Stimulated activated CD8-positive, alpha-beta memory T cell treated with anti-CD3 and anti-CD28 coated beads, Interleukin-15, amount 100 ng/mL, for 4 hours (primary cell): ENCODE measurements around the gene PTOV1.

ENCODE experiments used
- DNase-seq, 2 donors: peaks; one replicate each; pipeline ENCODE4 v3.0.0-alpha.2; 2020; ENCODE audit warnings: low read depth in 2 of 2

The PTOV1 gene

DNA sequence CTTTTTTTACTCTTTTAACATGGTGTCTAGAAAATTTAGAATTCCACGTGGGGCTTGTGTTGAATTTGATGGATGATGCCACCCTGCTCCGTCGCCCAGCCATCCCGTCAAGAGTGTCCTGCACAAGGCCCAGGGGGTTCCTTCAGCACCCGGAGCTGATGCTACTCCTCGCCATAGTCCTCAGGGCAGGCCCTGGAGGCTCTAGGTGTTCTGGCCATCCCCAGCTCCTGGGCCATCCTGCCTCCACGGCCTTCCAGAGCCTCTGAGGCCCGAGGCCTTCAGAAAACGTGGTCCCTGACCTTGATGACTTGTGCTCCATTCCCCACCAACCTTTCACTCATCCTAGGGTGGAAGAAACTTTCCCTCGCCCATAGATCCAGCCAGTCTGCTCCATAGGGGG lies 22.9 kb downstream of the PTOV1 start:
- no peak for DNase-seq

- no peak for DNase-seq
Observed at GRCh38 chr19:49874503-49875157, 23.7 kb downstream of the PTOV1 start.

DNA sequence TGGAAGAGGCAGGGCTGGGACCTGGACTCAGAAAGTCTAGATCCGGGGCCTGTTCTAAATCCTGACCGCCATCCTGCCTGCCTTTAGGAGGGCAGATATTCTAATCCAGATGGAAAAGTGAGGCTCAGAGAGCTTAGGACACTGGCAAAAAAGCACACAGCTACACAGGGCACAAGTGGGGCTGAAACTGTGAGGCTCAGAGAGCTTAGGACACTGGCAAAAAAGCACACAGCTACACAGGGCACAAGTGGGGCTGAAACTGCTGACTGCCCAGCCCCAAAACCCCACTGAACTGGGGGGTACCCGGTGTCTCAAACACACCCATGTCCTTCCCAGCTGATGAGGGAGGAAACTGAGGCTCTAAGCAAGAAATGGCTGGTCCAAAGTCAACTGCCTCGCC lies 24.2 kb downstream of the PTOV1 start:
- no peak for DNase-seq

GRCh38 chr19:49875857-49876421 lies 25.0 kb downstream of the PTOV1 start:
- DNase-seq = peak in 1 of 2 donors; percentile 44

GRCh38 chr19:49876422-49877019 lies 25.6 kb downstream of the PTOV1 start:
- DNase-seq = peak; percentile 95

DNA sequence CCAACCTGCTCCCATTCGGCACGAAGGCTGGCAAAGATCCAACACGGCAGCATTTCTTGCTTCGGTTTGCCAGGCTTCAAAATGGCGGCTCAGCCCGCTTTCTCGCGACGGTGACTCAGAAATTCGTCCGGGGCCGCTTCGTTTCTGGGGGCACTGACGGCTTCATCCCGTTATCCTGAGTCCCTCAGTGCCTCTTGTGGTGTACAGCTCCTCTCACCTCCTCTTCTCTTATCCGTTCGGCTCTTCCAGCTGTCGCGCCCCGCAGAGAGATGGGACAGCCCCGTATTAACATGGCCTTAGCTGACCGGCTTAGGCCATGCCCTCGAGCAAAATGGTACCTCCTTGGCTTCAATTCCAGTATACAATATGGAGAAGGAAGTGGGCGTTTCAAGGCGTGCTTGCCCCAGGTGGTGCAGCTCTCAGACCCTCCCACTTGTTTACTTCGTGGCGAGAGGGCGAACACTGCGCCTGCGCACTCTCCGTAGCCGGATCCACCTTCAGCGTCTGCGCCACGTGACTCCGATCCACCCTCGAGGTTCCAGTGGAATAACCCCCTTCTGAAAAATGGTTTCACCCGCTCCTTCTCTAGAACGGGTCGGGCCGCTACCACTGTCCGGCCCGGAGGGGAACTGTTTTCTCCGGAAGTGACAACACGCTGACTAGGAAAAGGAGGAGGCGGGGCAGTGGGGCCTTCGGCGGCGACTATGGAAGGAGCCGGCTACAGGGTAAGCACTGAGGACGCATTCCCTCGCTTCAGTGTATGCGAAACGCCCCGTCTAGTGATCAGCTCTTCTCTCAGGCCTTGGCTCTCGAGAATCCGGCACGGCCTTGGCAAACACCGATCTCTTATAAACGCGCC lies 26.3 kb downstream of the PTOV1 start, which contains the start of the genes AKT1S1 and TBC1D17:
Gene AKT1S1 (minus strand): TSS at position 336 of the 859 bp plus-strand sequence. CDS start 4,060 bp downstream, outside the sequence.
Gene TBC1D17 (plus strand): TSS at position 683 of the 859 bp plus-strand sequence. CDS start 22 bp downstream, at position 705.
- peak; percentile 97 to 98 for DNase-seq

DNA sequence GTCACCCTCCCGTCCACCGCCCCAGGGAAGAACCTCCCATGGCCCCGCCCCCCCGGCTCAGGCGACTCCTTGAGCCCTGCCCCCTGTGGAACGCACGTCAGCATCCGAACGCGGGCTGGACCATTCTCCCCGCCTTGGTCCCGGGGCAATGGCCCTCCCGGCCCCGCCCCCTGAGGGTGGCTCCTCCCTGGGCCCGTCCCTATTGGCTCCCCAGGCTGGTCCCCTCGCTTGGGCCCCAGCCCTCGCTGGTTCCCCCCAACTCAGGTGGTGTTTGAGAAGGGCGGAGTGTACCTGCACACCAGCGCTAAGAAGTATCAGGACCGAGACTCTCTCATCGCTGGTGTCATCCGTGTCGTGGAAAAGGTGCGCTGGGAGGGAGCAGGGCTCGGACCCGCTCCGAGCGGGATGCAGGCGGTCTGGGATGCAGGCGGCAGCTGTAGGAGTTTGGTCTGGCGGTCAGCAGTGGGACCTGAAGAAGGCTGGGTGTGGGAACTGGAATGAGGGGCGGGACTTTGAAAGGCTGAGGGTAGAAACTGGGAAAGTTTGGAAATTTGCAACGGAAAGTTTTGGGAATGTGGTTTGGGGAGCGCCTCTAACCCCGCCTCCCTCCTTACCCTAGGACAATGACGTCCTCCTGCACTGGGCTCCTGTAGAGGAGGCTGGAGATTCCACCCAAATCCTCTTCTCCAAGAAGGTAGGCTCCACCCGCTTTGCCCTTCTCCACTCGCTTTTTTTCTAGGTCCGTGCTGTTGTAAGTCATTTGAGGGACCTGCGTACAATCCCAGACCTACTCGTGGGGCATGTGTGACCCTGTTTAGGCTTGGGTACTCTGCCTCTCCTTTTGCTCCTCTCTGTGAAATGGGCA lies 27.2 kb downstream of the PTOV1 start:
- DNase-seq = peak; percentile 95

GRCh38 chr19:49878744-49879070 lies 27.7 kb downstream of the PTOV1 start:
- DNase-seq = no peak

GRCh38 chr19:49879243-49879963 lies 28.4 kb downstream of the PTOV1 start:
- no peak for DNase-seq

DNA sequence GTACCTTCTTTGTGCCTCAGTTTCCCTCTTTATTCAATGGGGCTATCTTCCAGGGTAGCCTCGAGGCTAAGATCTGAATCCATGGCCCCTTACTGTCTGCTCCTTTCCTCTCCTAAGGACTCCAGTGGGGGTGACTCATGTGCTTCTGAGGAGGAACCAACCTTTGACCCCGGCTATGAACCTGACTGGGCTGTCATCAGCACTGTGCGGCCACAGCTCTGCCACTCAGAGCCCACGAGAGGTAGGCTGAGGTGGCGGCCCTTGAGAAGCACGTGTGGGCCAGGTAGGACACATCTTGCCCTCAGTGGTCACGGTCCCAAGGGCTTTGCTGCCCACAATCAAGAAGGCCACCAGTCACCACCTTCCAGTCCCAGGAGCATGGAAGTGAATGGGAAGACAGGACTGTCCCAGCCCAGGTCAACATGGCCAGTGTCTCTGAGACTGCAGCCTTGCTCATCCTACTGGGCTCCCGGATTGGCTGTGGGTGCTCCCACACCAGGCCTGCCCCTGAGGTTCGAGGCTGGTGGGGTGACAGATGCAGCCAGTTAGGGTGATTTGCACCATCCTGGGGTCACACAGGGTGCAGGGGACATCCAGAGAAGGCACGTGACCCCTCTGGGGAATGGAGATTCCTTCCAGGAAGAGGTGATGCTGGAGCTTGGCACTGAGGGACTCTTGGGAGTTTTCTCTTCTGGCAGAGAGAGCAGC lies 29.4 kb downstream of the PTOV1 start:
- DNase-seq = no peak

DNA sequence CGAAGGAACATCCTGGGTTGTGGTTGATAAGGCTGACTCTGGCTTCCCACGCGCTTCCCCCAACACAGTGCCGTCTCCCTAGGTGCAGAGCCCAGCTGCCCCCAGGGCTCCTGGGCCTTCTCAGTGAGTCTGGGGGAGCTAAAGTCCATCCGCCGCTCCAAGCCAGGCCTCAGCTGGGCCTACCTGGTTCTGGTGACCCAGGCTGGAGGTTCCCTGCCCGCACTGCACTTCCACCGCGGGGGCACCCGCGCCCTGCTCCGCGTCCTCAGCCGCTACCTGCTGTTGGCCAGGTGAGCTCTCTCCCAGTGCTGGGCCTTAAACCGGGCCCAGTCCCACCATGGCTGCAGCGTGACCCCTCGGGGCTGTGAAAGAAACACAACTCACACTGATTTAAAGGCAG lies 30.2 kb downstream of the PTOV1 start:
- DNase-seq = no peak

DNA sequence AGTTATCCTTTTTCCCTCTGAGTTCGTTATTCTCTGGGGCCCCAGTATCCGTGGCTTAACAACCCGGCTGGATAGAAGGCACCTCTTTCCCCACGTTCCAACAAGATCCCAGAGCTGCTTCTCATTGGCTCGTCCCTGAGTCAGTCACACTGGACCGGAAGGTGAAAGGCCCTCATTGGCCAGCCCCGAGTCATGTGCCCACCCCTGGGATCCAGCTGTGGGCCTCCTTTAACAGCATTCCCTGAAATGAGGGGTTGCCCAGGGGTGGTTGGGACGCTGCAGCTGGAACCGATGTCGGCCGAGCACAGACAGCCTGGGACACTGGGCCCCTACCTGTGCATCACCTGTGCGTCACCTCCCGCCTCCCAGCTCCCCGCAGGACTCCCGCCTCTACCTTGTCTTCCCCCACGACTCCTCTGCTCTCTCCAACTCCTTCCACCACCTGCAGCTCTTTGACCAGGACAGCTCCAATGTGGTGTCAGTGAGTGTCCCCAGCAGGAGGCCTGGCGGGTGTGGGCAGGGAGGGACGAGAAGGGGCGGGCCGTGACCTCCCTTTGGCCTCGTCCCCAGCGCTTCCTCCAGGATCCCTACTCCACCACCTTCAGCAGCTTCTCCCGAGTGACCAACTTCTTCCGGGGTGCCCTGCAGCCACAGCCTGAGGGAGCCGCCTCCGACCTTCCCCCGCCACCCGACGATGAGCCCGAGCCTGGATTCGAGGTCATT lies 30.9 kb downstream of the PTOV1 start:
- no peak for DNase-seq

DNA sequence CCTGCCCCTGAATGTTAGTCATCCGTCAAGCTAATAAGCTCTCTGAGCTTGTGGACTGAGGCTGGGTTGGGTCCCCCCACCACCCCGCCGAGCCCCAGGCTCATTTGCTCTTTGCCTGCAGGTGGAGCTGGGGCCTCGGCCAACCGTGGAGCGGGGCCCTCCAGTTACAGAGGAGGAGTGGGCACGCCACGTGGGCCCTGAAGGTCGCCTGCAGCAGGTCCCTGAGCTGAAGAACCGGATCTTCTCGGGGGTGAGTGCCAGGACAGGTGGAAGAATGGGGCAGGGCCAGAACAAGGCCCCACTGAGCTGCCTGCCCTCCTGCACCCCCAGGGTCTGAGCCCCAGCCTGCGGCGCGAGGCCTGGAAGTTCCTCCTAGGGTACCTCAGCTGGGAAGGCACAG lies 31.7 kb downstream of the PTOV1 start:
- no peak for DNase-seq

DNA sequence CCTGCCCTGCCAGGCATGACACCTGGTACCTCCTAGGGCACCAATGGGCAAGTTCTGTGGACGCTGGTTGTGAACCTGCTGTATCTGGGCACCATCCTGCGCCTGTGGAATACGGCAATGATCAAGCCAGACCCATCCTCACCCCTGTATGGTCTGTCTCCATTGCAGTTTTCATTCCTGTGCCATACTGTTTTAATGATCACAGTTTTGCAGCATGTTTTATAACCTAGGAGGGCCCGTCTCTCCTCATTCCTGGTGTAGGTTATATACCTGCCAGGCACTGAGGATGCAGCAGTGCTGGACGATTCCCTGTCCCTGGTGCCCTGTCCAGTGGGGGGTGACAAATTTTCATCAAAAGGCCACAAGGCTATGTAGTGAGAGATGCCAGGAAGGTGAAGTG lies 32.1 kb downstream of the PTOV1 start:
- no peak for DNase-seq

GRCh38 chr19:49884109-49884508 lies 33.1 kb downstream of the PTOV1 start:
- no peak for DNase-seq

GRCh38 chr19:49884760-49885159 lies 33.8 kb downstream of the PTOV1 start:
- DNase-seq = no peak

DNA sequence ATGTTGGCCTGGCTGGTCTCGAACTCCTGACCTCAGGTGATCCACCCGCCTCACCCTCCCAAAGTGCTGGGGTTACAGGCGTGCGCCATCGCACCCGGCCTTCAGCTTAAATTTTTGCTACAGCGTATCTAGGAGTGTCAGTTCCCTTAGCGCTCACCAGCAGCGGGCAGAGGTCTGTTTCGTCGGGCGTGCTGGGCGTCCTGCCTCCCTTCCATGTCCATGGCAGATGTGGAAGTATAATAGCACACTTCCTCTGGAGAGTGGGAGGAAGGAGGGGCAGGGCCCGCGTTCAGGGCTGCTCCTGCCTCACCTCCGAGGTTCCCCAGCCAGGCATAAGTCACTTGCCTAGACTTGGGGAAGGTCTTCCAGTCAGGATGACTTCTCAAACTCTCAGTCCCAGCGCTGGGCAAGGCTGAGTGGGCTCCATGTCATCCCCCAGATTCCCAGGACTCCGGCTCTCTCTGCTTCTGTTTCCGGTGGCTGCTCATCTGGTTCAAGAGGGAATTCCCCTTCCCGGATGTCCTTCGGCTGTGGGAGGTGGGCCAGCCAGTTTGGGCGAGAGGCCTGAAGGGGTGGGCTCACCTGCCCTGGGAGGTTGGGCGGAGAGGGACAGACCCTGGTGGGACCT lies 36.2 kb downstream of the PTOV1 start:
- DNase-seq = no peak

DNA sequence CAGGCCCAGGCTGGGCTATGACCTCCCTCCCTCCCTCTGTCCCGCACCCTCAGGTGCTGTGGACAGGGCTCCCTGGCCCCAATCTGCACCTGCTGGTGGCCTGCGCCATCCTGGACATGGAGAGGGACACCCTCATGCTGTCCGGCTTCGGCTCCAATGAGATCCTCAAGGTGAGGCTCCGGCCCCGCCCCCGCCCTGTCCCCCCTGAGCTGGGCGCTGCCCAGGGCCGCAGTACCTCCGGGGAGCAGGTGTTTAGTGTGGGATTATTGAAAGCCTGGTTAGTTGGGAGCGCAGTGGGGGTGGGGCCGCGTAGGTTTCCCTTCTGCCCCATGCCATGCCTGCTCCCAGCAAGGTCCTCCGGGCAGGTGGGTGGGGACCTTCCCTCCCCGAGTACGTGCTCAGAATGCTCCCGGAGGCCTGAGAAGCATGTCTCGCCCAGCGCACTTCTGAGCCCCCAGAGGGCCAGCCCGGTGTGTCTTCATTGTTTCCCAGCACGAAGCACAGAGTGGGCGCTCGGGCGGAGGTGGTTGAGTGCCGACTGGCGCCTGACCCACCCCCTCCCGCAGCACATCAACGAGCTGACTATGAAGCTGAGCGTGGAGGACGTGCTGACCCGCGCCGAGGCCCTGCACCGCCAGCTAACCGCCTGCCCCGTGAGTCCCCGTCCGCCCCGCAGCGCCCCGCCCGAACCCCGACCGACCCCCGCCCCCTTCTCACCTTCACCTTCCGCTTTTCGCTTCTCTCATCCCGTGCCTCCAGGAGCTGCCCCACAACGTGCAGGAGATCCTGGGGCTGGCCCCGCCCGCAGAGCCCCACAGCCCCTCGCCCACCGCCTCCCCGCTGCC lies 36.9 kb downstream of the PTOV1 start:
- DNase-seq = no peak
